HAP-1 (cell line): Measurements from ENCODE around the gene ZBTB20.

Experiments used
- DNase-seq, 2 experiments: peaks; one replicate each; pipeline ENCODE4 v3.0.0-alpha.2; 2016 to 2020; ENCODE audit warnings: low spot score in 2 of 2
- H3K27me3 ChIP-seq: fragments of 250-450 bp; sonication (Bioruptor Pico); 2 replicates; pipeline ENCODE4 v1.5.1; 2020; ENCODE audit warnings: low read depth, mild to moderate bottlenecking, moderate library complexity
- H3K36me3 ChIP-seq: fragments of 250-450 bp; sonication (Bioruptor Pico); replicated peaks from 2 replicates; pipeline ENCODE4 v1.5.1; 2020; ENCODE audit warnings: mild to moderate bottlenecking
- H3K4me1 ChIP-seq: fragments of 250-450 bp; sonication (Bioruptor Pico); 2 replicates; pipeline ENCODE4 v1.5.1; 2020; ENCODE audit warnings: mild to moderate bottlenecking
- H3K4me3 ChIP-seq: fragments of 250-450 bp; sonication (Bioruptor Pico); 2 replicates; pipeline ENCODE4 v1.5.1; 2020; ENCODE audit warnings: mild to moderate bottlenecking, moderate library complexity
- H3K9me3 ChIP-seq: fragments of 250-450 bp; sonication (Bioruptor Pico); 2 replicates; pipeline ENCODE4 v1.5.1; 2020; ENCODE audit warnings: mild to moderate bottlenecking, moderate library complexity
- in situ Hi-C: fragments of 300-500 bp; cut with MboI; formaldehyde crosslinking; loops from 3 replicates; pipeline ENCODE4 v1.14.3; 2020; ENCODE audit warnings: low sequenced_read_pairs, inconsistent platforms, mixed read lengths

The ZBTB20 gene

DNA sequence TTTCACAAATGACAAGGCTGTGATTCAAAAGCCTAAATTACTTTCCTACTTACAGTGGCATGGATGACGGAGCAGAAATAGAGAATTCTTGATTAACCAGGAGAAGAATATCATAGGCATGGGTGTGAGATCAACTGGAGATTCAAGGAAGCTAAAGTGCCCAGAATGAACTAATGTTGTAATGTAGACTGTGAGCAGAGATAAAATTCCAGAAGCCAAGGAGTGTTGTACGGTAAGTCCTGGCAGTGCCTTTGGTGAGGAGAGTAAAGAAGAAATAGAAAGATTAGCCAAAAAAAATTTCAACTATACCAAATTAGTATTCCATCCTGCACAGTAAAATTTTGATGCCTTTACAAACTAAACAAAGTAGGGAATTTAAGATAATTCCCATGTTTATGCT lies 75.9 kb downstream of the ZBTB20 start:
- H3K4me1 ChIP-seq: peaks cover 2% of the 10 kb centered on the region; the same call in 1 of the 2 replicates
- no peak overlapping the region for H3K4me3 ChIP-seq
- in situ Hi-C loops: no loop called here
- no peaks in the 10 kb centered on the region for H3K9me3 ChIP-seq
- DNase-seq: no peak
- no peaks in the 10 kb centered on the region for H3K36me3 ChIP-seq
- no peaks in the 10 kb centered on the region for H3K27me3 ChIP-seq

DNA sequence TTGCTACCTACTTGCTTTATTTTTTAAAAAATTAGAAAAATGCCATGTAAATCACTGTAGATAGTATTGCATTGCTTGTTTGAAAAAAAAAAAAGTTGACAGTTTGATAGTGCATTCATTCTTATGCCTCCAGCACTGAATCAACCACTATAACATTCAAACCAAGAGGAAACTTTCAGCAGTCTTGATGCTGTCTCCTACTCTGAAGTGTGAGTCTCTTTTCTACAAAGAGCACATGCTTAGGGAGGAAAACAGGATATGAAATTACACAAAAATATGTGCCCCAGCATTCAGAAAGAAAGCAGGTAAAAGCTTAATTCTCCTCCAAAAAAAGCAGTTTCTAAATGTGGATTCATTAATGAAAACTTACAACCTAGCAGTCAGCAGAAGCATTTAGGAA lies 78.3 kb downstream of the ZBTB20 start:
- Histone ChIP-seq H3K36me3 (no peaks in the 10 kb centered on the region), H3K4me1 (peaks cover 2% of the 10 kb centered on the region; the same call in 1 of the 2 replicates), H3K27me3 (no peaks in the 10 kb centered on the region), H3K4me3 (no peak overlapping the region), H3K9me3 (no peaks in the 10 kb centered on the region)
- no peak for DNase-seq
- in situ Hi-C loops: no loop called here

DNA sequence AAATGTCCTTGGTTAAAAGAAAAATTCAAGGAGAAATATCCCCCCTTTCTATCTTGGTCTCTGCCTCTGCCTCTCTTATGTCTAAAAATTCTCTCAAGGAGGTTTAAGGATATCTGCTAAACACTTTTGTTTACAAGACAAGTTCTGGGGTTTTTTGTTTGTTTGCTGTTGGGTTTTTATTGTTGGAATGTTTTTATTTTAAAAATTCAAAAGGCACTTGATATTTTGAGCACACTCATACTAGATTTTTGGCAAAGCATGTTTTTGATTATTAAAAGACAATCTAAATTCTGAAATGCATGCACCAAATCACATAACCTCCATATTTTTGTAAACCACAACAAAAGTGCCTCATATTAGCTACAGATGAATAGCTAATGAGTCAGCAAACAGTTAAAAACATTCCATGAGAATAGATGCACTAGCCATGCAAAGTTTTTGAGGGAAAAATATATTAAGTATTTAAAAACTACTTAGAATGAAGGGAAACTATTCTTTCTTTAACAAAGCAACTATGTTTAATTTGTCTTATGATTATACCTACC lies 84.6 kb downstream of the ZBTB20 start:
- Histone ChIP-seq H3K36me3 (no peaks in the 10 kb centered on the region), H3K9me3 (no peaks in the 10 kb centered on the region), H3K27me3 (no peaks in the 10 kb centered on the region), H3K4me1 (no peaks in the 10 kb centered on the region), H3K4me3 (no peak overlapping the region)
- in situ Hi-C loops: no loop called here
- no peak for DNase-seq

DNA sequence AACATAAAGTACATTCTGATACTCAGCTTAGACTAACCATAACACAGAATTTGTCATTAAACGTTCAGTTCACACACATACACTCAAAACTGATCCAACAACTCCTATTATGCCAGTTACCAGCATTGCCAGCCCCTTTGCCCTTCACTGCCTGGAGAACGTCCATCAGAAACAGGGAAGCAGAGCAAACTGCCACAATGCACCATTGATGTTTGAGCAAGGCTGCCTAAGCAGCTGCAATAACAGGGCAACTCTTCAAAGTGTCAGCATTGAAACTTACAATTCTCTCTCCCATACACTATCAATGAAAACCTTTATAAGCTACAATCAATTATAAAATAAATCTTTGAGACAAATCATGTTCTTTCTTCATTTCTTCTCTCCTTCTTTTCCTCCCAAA lies 85.1 kb downstream of the ZBTB20 start:
- Histone ChIP-seq H3K4me1 (no peaks in the 10 kb centered on the region), H3K9me3 (no peaks in the 10 kb centered on the region), H3K36me3 (no peaks in the 10 kb centered on the region), H3K4me3 (no peak overlapping the region), H3K27me3 (no peaks in the 10 kb centered on the region)
- DNase-seq: no peak
- in situ Hi-C loops: no loop called here

DNA sequence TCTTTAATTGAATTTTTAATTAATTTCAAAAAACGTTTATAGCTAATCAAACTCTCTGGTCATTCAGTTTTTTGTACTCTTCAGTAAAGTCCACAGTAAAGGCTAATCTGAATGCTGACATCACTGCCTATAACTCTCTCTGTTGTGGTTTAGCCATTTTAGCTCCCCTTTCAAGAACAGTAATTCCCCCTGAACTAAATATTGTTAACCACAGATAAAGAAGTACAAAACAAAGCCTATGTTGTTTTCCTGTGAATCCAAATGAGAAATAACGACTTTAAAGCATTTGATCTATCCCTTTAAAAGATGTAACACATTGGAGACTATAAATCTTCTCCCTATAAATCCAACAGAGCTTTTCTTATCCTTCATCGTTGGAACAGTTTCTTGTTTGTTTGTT lies 94.2 kb downstream of the ZBTB20 start:
- Histone ChIP-seq H3K36me3 (no peaks in the 10 kb centered on the region), H3K4me3 (no peak overlapping the region), H3K9me3 (no peaks in the 10 kb centered on the region), H3K4me1 (no peaks in the 10 kb centered on the region), H3K27me3 (no peaks in the 10 kb centered on the region)
- in situ Hi-C loops: no loop called here
- DNase-seq: no peak

DNA sequence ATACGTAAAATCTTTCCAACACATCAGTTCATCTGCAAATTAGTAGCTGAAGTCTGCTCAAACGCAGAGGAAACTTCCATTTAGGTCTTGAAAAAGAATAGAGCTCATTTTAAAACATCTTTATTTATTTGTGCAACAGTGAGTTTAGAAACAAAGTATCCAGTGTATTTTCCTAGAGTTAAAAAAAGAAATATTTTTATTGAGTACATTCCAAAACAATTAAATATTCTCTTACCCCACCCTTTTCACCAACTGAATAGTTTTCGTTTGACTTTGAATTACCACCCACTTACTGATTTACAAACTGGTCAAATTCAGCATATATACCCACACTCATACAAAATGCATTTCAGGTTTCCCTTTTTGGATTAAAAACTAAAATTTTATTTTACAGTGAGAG lies 104.7 kb downstream of the ZBTB20 start:
- H3K27me3 ChIP-seq: no peaks in the 10 kb centered on the region
- no peak for DNase-seq
- H3K9me3 ChIP-seq: no peaks in the 10 kb centered on the region
- peaks cover 6% of the 10 kb centered on the region; the same call in 1 of the 2 replicates for H3K4me1 ChIP-seq
- H3K4me3 ChIP-seq: no peak overlapping the region
- in situ Hi-C loops: no loop called here
- H3K36me3 ChIP-seq: no peaks in the 10 kb centered on the region

DNA sequence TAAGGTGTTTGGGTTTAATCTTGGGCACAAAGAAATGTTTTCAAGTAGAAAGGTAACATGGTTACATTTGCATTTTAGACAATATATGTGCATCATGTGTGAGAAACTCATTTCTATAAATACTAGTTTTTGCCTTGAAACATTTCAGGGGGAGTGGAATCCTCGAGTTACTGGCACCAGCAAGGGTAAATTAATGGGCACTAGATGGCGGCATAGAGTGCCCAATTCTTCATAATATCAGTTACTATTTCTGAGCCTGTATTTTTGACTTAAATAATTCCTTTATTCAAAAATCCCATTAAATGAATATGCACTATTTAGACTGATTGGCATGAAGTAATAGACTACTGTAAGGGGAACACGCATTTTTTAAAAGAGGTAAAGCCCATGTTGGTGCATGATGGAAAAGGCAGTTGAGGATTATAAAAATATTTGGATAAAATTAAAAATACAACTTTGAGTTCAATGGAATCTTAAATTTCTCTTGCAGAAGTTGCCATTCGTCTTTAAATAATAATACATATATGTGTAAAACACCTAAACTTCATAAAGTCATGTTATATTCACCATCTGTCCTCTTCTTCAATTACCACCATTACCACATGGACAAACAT lies 106.3 kb downstream of the ZBTB20 start:
- in situ Hi-C loops: no loop called here
- Histone ChIP-seq H3K9me3 (no peaks in the 10 kb centered on the region), H3K4me3 (no peak overlapping the region), H3K4me1 (peaks cover 6% of the 10 kb centered on the region; the same call in 1 of the 2 replicates), H3K36me3 (no peaks in the 10 kb centered on the region), H3K27me3 (no peaks in the 10 kb centered on the region)
- peak; percentile 27 to 54 for DNase-seq

DNA sequence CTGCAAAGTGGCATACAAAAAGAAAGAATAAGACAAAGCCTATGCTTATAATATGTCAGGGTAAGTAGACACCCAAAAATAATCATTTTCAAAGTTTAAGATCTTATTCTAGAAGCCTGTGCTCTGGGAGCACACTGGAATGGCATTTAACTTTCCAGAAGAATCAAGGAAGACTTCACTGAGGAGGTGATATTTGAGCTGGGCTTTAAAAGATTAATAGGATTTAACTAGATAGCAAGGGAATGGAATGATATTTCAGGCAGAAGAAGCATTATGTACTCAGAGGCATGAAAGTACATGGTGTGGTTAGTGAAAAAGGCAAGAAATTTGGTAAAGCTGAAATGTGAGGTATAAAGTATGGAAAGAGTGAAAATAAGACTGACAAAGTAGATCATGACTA lies 106.8 kb downstream of the ZBTB20 start:
- Histone ChIP-seq H3K4me3 (no peak overlapping the region), H3K36me3 (no peaks in the 10 kb centered on the region), H3K27me3 (no peaks in the 10 kb centered on the region), H3K4me1 (peaks cover 6% of the 10 kb centered on the region; the same call in 1 of the 2 replicates), H3K9me3 (no peaks in the 10 kb centered on the region)
- in situ Hi-C loops: no loop called here
- DNase-seq: no peak

DNA sequence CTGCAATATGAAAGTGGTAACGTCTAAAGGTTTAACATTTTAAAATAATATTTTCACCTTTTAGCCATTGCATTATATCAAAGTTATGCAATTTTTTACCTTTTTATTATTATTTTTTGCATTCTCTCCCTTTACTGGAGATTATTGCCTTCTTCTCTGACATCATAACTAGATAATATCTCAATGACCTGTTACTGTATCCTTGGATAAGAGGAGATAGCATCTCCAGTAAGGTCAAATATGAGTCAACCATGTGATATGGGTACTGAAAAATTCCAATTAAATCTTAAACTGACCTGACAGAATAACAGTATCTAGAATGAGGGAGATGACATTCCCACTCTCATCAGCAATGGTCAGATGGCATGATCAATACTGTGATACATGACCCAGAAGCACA lies 108.3 kb downstream of the ZBTB20 start:
- DNase-seq: no peak

DNA sequence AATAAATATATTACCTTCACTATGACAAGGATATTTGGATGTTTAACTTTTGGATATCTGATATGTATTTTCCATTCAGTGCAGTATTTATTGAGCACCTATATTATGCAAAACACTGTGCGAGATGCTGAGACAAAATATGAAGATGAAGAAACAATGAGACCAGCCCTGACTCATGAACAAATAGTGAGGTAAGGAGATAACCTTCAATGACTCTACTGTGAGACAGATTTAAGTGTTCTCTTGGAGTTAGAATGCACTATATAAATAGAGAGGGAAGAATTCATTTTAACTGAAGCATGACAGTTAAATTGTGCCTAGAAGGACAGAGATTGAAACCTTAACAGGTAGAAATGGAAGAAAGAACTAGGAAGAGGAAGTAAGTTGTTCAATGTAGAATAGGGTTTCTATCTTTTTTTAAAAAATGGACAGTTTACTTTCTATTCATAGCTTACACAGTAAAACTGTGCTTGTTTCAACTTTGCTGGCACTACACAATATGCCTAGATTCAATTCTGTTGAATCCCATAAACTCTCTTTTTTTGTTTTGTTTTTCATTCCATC lies 124.2 kb downstream of the ZBTB20 start:
- DNase-seq: no peak
- no peaks in the 10 kb centered on the region for H3K9me3 ChIP-seq
- H3K4me1 ChIP-seq: peaks cover 17% of the 10 kb centered on the region
- H3K27me3 ChIP-seq: no peaks in the 10 kb centered on the region
- in situ Hi-C loops: no loop called here
- H3K4me3 ChIP-seq: no peak overlapping the region
- no peaks in the 10 kb centered on the region for H3K36me3 ChIP-seq

More for the DNA sequence above, 108.3 kb downstream of the ZBTB20 start:
- H3K36me3 ChIP-seq: no peaks in the 10 kb centered on the region
- in situ Hi-C loops: no loop called here
- H3K9me3 ChIP-seq: no peaks in the 10 kb centered on the region
- H3K4me1 ChIP-seq: peaks cover 6% of the 10 kb centered on the region; the same call in 1 of the 2 replicates
- no peak overlapping the region for H3K4me3 ChIP-seq
- no peaks in the 10 kb centered on the region for H3K27me3 ChIP-seq

DNA sequence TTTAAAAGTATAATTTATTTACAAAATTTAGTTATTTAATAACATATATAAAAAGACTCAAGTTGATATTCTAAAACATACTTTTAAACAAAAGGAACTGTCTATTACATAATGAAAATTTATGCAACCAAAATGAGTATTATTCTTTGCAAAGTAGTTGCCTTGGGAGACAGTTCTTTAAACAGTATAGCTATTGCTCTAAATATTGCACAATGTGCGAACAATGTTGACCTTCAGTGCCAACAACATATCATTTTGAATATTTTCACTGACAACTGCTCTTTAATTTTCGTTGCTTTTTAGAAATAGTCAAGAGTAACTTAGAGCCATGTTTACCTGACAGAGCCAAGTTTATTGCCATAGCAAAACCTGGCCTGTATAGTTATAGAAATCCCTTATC lies 124.9 kb downstream of the ZBTB20 start:
- H3K4me3 ChIP-seq: no peak overlapping the region
- H3K36me3 ChIP-seq: no peaks in the 10 kb centered on the region
- no peaks in the 10 kb centered on the region for H3K27me3 ChIP-seq
- no peak for DNase-seq
- H3K4me1 ChIP-seq: peaks cover 17% of the 10 kb centered on the region
- no peaks in the 10 kb centered on the region for H3K9me3 ChIP-seq
- in situ Hi-C loops: no loop called here

DNA sequence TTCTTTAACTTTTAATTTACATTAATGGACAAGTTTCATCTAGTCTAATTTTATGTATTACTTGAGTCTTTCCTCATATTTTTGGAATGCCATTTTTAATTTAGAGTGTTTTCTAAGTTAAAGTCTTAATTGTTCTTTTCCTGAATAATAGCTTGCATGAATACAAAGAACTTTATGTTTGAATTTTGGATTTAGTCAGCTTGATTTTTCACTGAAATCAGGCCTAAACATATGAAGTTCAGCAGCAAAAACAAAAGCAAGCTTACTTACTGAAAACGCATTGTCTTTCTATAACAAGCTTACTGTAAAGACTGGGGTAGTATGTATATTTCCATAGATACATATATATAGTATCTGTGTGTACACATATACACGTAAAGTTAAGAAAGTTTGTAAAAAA lies 126.0 kb downstream of the ZBTB20 start:
- H3K27me3 ChIP-seq: no peaks in the 10 kb centered on the region
- in situ Hi-C loops: no loop called here
- peaks cover 17% of the 10 kb centered on the region for H3K4me1 ChIP-seq
- no peaks in the 10 kb centered on the region for H3K36me3 ChIP-seq
- no peak overlapping the region for H3K4me3 ChIP-seq
- no peaks in the 10 kb centered on the region for H3K9me3 ChIP-seq
- DNase-seq: no peak

DNA sequence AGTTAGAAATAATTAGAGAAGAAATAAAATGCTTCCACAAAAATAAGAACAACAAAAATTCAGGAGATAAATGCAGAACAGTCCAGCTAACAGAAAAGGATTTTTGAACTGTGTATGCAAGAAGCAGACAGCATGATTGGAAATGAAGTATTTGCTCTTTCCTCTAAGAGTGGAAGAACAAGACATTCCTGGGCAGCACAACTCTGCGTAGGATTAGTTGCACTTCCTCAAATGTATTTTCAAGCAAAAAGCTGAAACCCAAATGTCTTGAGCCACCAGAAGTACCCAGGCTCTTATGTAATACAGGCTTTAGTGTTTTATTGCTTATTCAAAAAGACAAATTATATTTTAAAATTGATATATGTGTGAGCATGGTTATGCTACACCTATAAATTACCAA lies 127.2 kb downstream of the ZBTB20 start:
- no peak for DNase-seq
- in situ Hi-C loops: no loop called here

DNA sequence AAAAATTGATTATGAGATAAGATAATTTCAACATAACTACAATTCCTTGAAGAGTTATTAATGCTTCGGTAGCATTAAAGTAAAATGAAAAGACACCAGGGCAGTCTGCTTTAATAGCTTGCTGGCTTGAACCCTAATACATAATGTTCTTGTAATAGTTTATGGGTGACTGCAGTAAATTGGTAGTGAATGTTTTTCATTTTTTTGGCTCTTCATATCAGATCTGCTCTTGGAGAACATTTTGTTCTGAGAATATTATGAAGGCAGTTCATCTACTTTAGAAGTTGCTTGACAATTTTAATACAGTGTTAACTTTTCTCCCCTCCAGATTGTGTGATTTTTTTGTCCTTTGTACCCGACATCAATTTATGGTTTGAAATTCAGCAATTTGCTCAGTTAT lies 128.4 kb downstream of the ZBTB20 start:
- Histone ChIP-seq H3K27me3 (no peaks in the 10 kb centered on the region), H3K4me1 (peaks cover 17% of the 10 kb centered on the region), H3K36me3 (no peaks in the 10 kb centered on the region), H3K4me3 (no peak overlapping the region), H3K9me3 (no peaks in the 10 kb centered on the region)
- no peak for DNase-seq
- in situ Hi-C loops: no loop called here

More for the DNA sequence above, 127.2 kb downstream of the ZBTB20 start:
- Histone ChIP-seq H3K36me3 (no peaks in the 10 kb centered on the region), H3K4me1 (peaks cover 17% of the 10 kb centered on the region), H3K4me3 (no peak overlapping the region), H3K9me3 (no peaks in the 10 kb centered on the region), H3K27me3 (no peaks in the 10 kb centered on the region)
